GM12865 (cell line): ENCODE results near the gene TTN.
A peak's percentile ranks its signal among the peaks of the same experiment; 100 is the strongest.

Experiments
- DNase-seq: peaks from one replicate; pipeline ENCODE4 v3.0.0; 2010; ENCODE audit warnings: low read depth
- H3K4me3 ChIP-seq: 2 replicates; pipeline ENCODE4 v1.5.1; 2011; ENCODE audit warnings: mild to moderate bottlenecking, low read depth, low read length, control low read depth
- CTCF ChIP-seq: IDR thresholded peaks from 2 replicates; pipeline ENCODE4 v1.5.1; 2011; ENCODE audit warnings: low read length, control low read depth, low read depth, inconsistent platforms; ENCODE audit not compliant: insufficient read depth; ENCODE audit errors: missing control alignments

TTN gene

GRCh38 chr2:178521304-178522150 is 285.7 kb downstream of the TTN start:
- TF ChIP-seq CTCF, result no peak
- H3K4me3 ChIP-seq, result no peak overlapping the region
- no peak for DNase-seq

GRCh38 chr2:178517496-178517895 is 289.7 kb downstream of the TTN start:
- no peak for TF ChIP-seq CTCF
- no peak overlapping the region for H3K4me3 ChIP-seq
- no peak for DNase-seq

- DNase-seq, result peak; percentile 48
- H3K4me3 ChIP-seq, result no peak overlapping the region
- TF ChIP-seq CTCF, result no peak
Observed at GRCh38 chr2:178514664-178515063, 292.6 kb downstream of the TTN start.

- H3K4me3 ChIP-seq, result no peak overlapping the region
- TF ChIP-seq CTCF, result no peak
- DNase-seq, result no peak
Observed at GRCh38 chr2:178513876-178514275, 293.3 kb downstream of the TTN start.

- H3K4me3 ChIP-seq, result no peak overlapping the region
- no peak for DNase-seq
- TF ChIP-seq CTCF, result no peak
Observed at GRCh38 chr2:178512484-178512883, 294.7 kb downstream of the TTN start.

- no peak for DNase-seq
- no peak for TF ChIP-seq CTCF
- no peak overlapping the region for H3K4me3 ChIP-seq
Observed at GRCh38 chr2:178510384-178510783, 296.8 kb downstream of the TTN start.

- no peak overlapping the region for H3K4me3 ChIP-seq
- DNase-seq, result no peak
- no peak for TF ChIP-seq CTCF
Observed at GRCh38 chr2:178508646-178509045, 298.6 kb downstream of the TTN start.
